Left lung (tissue), 10 donors: ENCODE measurements around the gene PLCL2. TPM values are rescaled to one million over a fixed set of nuclear protein-coding genes. Genes with fewer than 3 reads are reported as not detected.

Experiments used
- ATAC-seq: fragments of 200-7000 bp; cut with Tn5 transposase; one replicate; pipeline ENCODE4 v1.9.1; 2020; ENCODE audit warnings: moderate library complexity
- DNase-seq, 4 donors: peaks; one replicate each; pipeline ENCODE4 v3.0.0-alpha.2; 2013 to 2020
- H3K27ac ChIP-seq, 2 donors: fragments of 200-600 bp; sonication (generic) in 1 of 2; one replicate each; pipeline versions ENCODE4 v1.5.0 to v1.8.0; 2020 to 2021
- H3K27me3 ChIP-seq, 2 donors: fragments of 200-600 bp; sonication (generic) in 1 of 2; one replicate each; pipeline versions ENCODE4 v1.5.0 to v1.8.0; 2020 to 2021
- H3K36me3 ChIP-seq, 2 donors: fragments of 200-600 bp; sonication (generic) in 1 of 2; one replicate each; pipeline versions ENCODE4 v1.5.0 to v1.8.0; 2020 to 2021
- H3K4me1 ChIP-seq, 2 donors: fragments of 200-600 bp; one replicate each; pipeline ENCODE4 v1.8.0; 2021
- H3K4me3 ChIP-seq, 2 donors: fragments of 200-600 bp; sonication (generic) in 1 of 2; one replicate each; pipeline versions ENCODE4 v1.5.0 to v1.8.0; 2020 to 2021; ENCODE audit warnings: mild to moderate bottlenecking in 1 of 2
- H3K9me3 ChIP-seq, 2 donors: fragments of 200-600 bp; sonication (generic) in 1 of 2; one replicate each; pipeline versions ENCODE4 v1.5.0 to v1.8.0; 2020 to 2021
- intact Hi-C, 2 donors: fragments of 100-400 bp; cut with DNase I; formaldehyde crosslinking; loops; one replicate each; pipeline versions ENCODE4 v1.11.2 to v1.14.2; 2022
- polyA plus RNA-seq, 6 donors: library from polyadenylated mRNA; unstranded; fragments of 120-200 nt; gene quantifications; one replicate each; pipeline ENCODE4 v1.2.1, GENCODE V29; 2013; ENCODE audit not compliant: insufficient read length in 6 of 6
- total RNA-seq, 2 donors: library from RNA; stranded (reverse); fragmentation: NEBNext Ultra II Directional; extraction: Animal tissue kit (Norgen Biotek cat#: 25700); gene quantifications; one replicate each; pipeline ENCODE4 v1.2.1, GENCODE V29; 2021
- TF ChIP-seq, protein P1 (sequence below), 2 donors: fragments of 200-600 bp; sonication (generic) in 1 of 2; IDR thresholded peaks; one replicate each; pipeline versions ENCODE4 v1.5.0 to v1.8.0; 2021; ENCODE audit warnings: antibody characterized with exemption in 2 of 2
- donor health status: DM: no; HTN: yes; CAD: no.
- donor health status: DM: no; HTN: no; CAD: no.

PLCL2 gene
- total and polyA plus RNA-seq, 8 donors = 7.8 to 15.7 (median 10.1) TPM

DNA sequence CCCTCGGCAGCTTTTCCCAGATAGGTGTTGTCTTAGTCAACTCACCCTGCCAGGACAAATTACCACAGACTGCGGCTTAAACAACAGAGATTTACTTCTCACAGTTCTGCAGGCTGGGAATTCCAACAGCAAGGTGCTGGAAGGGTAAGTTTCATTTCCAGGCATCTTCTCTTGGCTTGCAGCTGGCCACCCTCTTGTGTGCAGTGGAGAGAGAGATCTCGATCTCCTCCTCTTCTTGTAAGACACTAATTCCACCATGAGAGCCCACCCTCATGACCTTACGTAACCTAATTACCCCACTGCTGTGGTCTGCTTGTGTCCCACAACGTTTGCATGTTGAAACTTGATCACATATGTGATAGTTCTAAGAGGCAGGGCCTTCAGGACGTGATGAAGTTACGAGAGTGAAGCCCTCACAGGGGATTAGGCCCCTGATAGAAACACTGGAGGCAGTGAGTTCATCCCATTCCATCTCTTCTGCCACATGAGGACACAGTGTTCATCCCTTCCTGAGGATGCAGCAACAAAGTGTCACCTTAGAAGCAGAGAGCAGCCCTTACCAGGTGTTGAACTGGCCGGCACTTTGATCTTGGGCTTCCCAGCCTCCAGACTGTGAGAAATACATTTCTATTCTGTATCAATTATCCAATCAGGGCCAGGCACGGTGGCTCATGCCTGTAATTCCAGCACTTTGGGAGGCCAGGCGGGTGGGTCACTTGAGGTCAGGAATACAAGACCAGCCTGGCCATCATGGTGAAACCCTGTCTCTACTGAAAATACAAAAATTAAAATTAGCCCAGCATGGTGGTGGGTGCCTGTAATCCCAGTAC, 247.7 kb downstream of the PLCL2 start:
- no peaks in the 10 kb centered on the region for H3K9me3 ChIP-seq

DNA sequence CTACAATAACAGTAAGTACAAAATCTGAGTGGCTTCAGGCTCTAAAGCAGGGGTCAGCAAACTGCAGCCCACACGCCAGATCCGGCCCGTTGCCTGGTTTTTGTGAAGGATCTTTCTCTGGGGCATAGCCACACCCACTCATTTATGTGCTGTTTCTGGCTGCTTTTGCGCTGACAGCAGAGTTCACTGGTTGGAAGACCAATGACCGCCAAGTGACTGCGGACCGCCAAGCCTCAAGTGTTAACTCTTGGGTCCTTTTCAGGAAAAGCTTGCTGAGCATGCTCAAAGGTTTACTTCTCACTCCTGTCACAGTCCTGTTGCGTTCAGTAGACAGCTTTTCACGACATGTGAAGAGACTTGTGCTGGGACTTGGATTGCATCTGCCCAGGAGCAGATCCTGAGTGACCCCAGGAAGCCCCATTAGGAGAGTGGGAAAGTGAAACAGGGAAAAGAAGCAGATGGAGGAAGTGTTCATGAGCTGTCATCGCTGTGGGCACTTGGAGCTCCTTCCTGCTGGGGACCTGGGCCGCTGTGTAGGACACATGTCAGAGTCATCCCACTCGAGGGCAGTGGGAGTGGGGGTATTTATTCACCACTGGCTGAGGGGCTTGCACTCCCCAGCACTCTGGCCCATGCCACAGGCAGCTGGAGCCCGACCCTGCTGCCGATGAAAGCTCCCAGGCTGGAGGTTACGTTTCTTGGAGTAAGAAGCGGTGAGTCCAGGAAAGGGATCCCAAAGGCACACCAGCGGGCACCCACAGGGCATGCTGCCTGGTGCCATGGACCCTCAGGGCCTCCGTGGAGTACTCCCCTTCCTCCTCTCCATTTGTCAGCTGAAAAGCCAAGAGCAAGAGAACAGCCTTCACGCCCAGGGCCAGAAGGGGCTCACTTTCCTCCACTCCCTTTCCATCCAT, 249.1 kb downstream of the PLCL2 start:
- no peak for ATAC-seq
- Histone ChIP-seq H3K27ac (no peak overlapping the region), H3K36me3 (no peaks in the 10 kb centered on the region), H3K4me1 (no peaks in the 10 kb centered on the region), H3K27me3 (no peaks in the 10 kb centered on the region), H3K4me3 (no peak overlapping the region), H3K9me3 (no peaks in the 10 kb centered on the region)
- TF ChIP-seq, protein P1, sequence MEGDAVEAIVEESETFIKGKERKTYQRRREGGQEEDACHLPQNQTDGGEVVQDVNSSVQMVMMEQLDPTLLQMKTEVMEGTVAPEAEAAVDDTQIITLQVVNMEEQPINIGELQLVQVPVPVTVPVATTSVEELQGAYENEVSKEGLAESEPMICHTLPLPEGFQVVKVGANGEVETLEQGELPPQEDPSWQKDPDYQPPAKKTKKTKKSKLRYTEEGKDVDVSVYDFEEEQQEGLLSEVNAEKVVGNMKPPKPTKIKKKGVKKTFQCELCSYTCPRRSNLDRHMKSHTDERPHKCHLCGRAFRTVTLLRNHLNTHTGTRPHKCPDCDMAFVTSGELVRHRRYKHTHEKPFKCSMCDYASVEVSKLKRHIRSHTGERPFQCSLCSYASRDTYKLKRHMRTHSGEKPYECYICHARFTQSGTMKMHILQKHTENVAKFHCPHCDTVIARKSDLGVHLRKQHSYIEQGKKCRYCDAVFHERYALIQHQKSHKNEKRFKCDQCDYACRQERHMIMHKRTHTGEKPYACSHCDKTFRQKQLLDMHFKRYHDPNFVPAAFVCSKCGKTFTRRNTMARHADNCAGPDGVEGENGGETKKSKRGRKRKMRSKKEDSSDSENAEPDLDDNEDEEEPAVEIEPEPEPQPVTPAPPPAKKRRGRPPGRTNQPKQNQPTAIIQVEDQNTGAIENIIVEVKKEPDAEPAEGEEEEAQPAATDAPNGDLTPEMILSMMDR (IDR thresholded peaks at IDR 0.05) = no peak
- DNase-seq = no peak
- intact Hi-C loops = no loop called here

More for the DNA sequence above, 247.7 kb downstream of the PLCL2 start:
- intact Hi-C loops = no loop called here
- H3K27ac ChIP-seq = no peak overlapping the region
- no peak for ATAC-seq
- H3K4me3 ChIP-seq = no peak overlapping the region
- no peaks in the 10 kb centered on the region for H3K36me3 ChIP-seq
- no peaks in the 10 kb centered on the region for H3K4me1 ChIP-seq
- DNase-seq = no peak
- TF ChIP-seq, protein P1 (IDR thresholded peaks at IDR 0.05) = no peak
- H3K27me3 ChIP-seq = no peaks in the 10 kb centered on the region

DNA sequence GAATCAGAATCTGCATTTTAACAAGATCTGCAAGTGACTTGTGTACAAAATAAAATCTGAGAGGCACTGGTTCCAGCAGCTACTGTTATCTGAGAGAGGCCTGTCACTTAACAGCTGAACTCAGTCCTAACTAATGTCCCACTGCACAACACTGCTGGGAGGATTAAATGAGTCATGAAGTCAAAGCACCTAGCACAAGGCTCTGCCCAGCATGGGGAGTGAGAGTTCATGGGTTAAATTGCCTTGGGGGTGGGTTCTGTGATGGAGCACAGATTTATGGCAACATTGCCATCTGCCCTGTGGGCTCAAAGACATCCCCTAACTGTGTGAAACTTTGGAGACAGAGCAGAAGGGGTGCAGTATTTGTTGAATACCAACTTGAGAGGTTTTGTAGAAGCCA, 250.9 kb downstream of the PLCL2 start:
- no peak for ATAC-seq
- H3K9me3 ChIP-seq = no peaks in the 10 kb centered on the region
- H3K36me3 ChIP-seq = no peaks in the 10 kb centered on the region
- H3K4me3 ChIP-seq = no peak overlapping the region
- H3K27ac ChIP-seq = no peak overlapping the region
- H3K27me3 ChIP-seq = no peaks in the 10 kb centered on the region
- TF ChIP-seq, protein P1 (IDR thresholded peaks at IDR 0.05) = no peak
- DNase-seq = no peak
- no peaks in the 10 kb centered on the region for H3K4me1 ChIP-seq
- intact Hi-C loops = no loop called here

DNA sequence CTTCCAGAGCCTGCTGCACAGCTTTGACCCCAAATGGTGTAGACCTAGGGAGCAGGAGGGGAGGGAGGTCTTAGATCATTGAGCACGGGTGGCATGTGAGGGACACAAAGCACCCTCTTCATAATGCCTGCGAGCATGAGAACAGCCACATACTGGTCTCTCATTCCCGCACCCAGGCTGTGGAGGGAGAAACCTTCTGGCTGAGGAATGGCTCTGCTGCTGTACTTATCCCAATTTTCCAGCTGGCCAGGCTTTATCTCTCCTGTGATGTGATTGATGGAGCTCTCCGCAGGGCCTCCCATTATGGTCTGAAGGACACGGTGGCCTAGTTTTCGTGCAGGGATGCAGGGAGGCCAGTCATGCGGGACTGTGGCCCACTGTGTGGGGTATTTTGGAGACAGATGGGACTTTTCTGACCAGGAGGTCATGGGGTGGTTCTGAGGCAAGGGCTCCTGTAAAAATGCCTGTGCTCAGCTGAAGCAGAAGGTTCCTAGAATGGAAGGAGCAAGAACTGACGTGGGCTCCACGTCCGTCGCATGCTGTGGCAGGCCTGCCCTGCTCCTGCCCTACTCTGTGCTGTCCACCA, 251.5 kb downstream of the PLCL2 start:
- Histone ChIP-seq H3K4me3 (no peak overlapping the region), H3K27me3 (no peaks in the 10 kb centered on the region), H3K36me3 (no peaks in the 10 kb centered on the region), H3K4me1 (no peaks in the 10 kb centered on the region), H3K27ac (no peak overlapping the region), H3K9me3 (no peaks in the 10 kb centered on the region)
- TF ChIP-seq, protein P1 (IDR thresholded peaks at IDR 0.05) = no peak
- ATAC-seq (no peak), DNase-seq (peak in 2 of 4 donors; percentile 27 to 46)
- intact Hi-C loops = no loop called here
